ENCODE measurements around the gene KNOP1. TPM values are rescaled to one million over a fixed set of nuclear protein-coding genes. Genes with fewer than 3 reads are reported as not detected.

The KNOP1 gene
- total RNA-seq, 1 donor = 10.1 TPM

DNA sequence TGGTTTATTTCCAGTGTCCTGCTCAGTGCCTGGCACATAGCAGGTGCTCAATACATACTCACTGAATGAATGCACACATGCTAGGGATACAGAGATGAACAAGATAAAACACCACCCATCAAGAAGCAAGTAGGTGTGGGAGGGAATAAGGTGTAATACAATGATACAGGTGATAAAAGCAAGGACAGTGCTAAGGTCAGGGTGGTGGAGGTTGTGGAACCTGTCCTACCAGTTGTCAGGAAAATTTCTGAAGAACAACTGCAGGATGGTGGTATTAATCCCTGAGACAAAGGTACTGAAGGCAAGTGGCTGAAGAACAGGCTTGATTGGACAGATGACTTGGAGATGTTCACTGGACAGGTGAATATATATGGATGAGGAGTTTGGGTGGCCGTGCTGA, 1.8 kb downstream of the KNOP1 start:
- Histone ChIP-seq H3K9me3 (ENCODE audit: low read depth, low read length) (no peaks in the 10 kb centered on the region), H3K4me2 (ENCODE audit: insufficient read depth, low read length) (peak overlapping the region; percentile 93), H3K36me3 (ENCODE audit: insufficient read depth, low read length) (peaks cover 24% of the 10 kb centered on the region), H3K4me1 (ENCODE audit: insufficient read depth, low read length) (peaks cover 11% of the 10 kb centered on the region), H4K20me1 (ENCODE audit: insufficient read depth, low read length) (peaks cover 18% of the 10 kb centered on the region), H3K4me3 (ENCODE audit: insufficient read depth, low read length) (no peak overlapping the region), H3K79me2 (ENCODE audit: insufficient read depth, low read length) (peaks cover 66% of the 10 kb centered on the region), H3K27me3 (ENCODE audit: insufficient read depth, low read length) (no peaks in the 10 kb centered on the region), H3K27ac (ENCODE audit: low read depth, low read length) (no peak overlapping the region), H2AFZ (ENCODE audit: low read length) (no peak overlapping the region)
- DNase-seq (ENCODE audit: insufficient read length, low spot score, missing footprints) = no peak
- TF ChIP-seq, protein P1, sequence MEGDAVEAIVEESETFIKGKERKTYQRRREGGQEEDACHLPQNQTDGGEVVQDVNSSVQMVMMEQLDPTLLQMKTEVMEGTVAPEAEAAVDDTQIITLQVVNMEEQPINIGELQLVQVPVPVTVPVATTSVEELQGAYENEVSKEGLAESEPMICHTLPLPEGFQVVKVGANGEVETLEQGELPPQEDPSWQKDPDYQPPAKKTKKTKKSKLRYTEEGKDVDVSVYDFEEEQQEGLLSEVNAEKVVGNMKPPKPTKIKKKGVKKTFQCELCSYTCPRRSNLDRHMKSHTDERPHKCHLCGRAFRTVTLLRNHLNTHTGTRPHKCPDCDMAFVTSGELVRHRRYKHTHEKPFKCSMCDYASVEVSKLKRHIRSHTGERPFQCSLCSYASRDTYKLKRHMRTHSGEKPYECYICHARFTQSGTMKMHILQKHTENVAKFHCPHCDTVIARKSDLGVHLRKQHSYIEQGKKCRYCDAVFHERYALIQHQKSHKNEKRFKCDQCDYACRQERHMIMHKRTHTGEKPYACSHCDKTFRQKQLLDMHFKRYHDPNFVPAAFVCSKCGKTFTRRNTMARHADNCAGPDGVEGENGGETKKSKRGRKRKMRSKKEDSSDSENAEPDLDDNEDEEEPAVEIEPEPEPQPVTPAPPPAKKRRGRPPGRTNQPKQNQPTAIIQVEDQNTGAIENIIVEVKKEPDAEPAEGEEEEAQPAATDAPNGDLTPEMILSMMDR (IDR thresholded peaks at IDR 0.05; ENCODE audit: extremely low read depth, low read depth, low read length) = no peak

DNA sequence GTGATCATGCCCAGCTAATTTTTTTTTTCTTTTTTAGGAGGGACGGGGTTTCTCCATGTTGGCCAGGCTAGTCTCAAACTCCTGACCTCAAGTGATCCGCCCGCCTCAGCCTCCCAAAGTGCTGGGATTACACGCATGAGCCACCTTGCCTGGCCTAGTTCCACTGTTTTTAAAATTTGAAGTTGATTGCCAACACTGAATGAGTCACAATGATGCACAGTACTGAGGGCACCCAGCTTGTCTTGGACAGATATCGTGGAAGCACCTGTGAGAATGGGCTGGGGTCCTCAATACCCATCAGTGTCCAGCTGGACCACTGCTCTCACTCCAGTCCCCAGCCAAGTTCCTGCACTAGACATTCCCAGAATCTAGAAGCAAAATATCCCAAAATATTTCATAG, 2.5 kb downstream of the KNOP1 start:
- no peak overlapping the region for H3K4me3 ChIP-seq (ENCODE audit: insufficient read depth, low read length)
- H3K36me3 ChIP-seq (ENCODE audit: insufficient read depth, low read length) = peaks cover 29% of the 10 kb centered on the region

DNA sequence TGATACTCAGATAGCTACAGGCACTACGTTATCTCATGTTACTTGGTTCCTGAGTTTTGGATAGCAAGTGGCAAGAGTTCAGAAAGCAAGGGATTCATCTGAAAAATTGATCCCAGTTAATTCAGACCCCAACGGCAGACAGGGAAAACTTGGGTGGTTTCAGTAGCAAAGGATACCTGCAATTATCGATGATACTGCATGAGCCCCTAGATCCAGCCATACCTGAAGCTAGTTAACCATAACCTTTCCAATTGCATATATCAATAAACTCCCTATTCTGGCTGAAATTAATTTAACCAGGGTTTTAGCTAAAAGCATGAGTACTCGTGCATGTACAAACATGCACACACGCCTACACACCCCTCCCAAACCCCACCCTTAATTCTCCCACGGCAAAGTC, 4.3 kb downstream of the KNOP1 start:
- H3K9me3 ChIP-seq (ENCODE audit: low read depth, low read length) = no peaks in the 10 kb centered on the region
- peaks cover 63% of the 10 kb centered on the region for H3K79me2 ChIP-seq (ENCODE audit: insufficient read depth, low read length)
- DNase-seq (ENCODE audit: insufficient read length, low spot score, missing footprints) = peak; percentile 82
- H3K4me2 ChIP-seq (ENCODE audit: insufficient read depth, low read length) = no peak overlapping the region
- H3K4me1 ChIP-seq (ENCODE audit: insufficient read depth, low read length) = peaks cover 4% of the 10 kb centered on the region
- no peaks in the 10 kb centered on the region for H3K27me3 ChIP-seq (ENCODE audit: insufficient read depth, low read length)
- peaks cover 29% of the 10 kb centered on the region for H3K36me3 ChIP-seq (ENCODE audit: insufficient read depth, low read length)
- no peak overlapping the region for H2AFZ ChIP-seq (ENCODE audit: low read length)
- no peak overlapping the region for H3K4me3 ChIP-seq (ENCODE audit: insufficient read depth, low read length)
- TF ChIP-seq, protein P1 (IDR thresholded peaks at IDR 0.05; ENCODE audit: extremely low read depth, low read depth, low read length) = no peak
- no peak overlapping the region for H3K27ac ChIP-seq (ENCODE audit: low read depth, low read length)
- peaks cover 18% of the 10 kb centered on the region for H4K20me1 ChIP-seq (ENCODE audit: insufficient read depth, low read length)

More for the DNA sequence above, 2.5 kb downstream of the KNOP1 start:
- Histone ChIP-seq H3K9me3 (ENCODE audit: low read depth, low read length) (no peaks in the 10 kb centered on the region), H4K20me1 (ENCODE audit: insufficient read depth, low read length) (peaks cover 18% of the 10 kb centered on the region), H3K4me1 (ENCODE audit: insufficient read depth, low read length) (peaks cover 11% of the 10 kb centered on the region), H3K4me2 (ENCODE audit: insufficient read depth, low read length) (no peak overlapping the region), H3K27me3 (ENCODE audit: insufficient read depth, low read length) (no peaks in the 10 kb centered on the region), H3K79me2 (ENCODE audit: insufficient read depth, low read length) (peaks cover 66% of the 10 kb centered on the region), H2AFZ (ENCODE audit: low read length) (no peak overlapping the region), H3K27ac (ENCODE audit: low read depth, low read length) (no peak overlapping the region)
- DNase-seq (ENCODE audit: insufficient read length, low spot score, missing footprints) = peak; percentile 39
- TF ChIP-seq, protein P1 (IDR thresholded peaks at IDR 0.05; ENCODE audit: extremely low read depth, low read depth, low read length) = no peak

DNA sequence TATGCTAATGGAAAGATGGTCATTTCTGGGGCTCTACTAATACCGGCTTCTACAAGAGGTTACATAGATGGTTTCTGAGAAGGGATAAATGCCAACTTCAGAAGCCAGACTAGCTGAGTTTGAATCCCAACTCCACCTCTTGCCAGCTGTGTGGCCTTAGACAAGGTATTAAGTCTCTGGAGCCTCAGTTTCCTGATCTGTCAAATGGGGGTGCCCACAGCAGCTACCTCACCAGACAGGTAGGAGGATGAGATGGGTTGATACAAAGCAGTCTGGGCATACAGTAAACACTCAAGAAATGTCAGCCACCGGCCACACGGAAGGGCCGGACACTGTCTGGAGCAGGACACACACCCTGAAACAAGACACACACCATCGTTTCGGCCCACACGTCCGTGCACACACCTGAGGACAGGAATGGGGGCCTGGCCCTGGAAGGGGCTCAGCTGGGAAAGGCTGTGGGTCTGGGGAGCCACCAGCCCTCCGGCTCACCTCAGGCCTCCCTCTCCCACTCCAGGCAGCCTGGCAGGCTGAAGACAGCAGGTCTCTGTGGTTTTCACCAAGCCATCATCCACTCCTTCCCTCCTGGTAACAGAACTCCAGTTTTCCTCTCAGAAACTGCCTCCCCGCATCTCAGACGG, 5.5 kb downstream of the KNOP1 start:
- no peaks in the 10 kb centered on the region for H3K9me3 ChIP-seq (ENCODE audit: low read depth, low read length)

More for the DNA sequence above, 5.5 kb downstream of the KNOP1 start:
- peak; percentile 70 for DNase-seq (ENCODE audit: insufficient read length, low spot score, missing footprints)
- Histone ChIP-seq H3K27me3 (ENCODE audit: insufficient read depth, low read length) (no peaks in the 10 kb centered on the region), H3K4me1 (ENCODE audit: insufficient read depth, low read length) (peaks cover 4% of the 10 kb centered on the region), H3K4me3 (ENCODE audit: insufficient read depth, low read length) (no peak overlapping the region), H4K20me1 (ENCODE audit: insufficient read depth, low read length) (peaks cover 18% of the 10 kb centered on the region), H3K4me2 (ENCODE audit: insufficient read depth, low read length) (no peak overlapping the region), H3K27ac (ENCODE audit: low read depth, low read length) (no peak overlapping the region), H3K36me3 (ENCODE audit: insufficient read depth, low read length) (peaks cover 34% of the 10 kb centered on the region), H3K79me2 (ENCODE audit: insufficient read depth, low read length) (peaks cover 61% of the 10 kb centered on the region), H2AFZ (ENCODE audit: low read length) (no peak overlapping the region)
- TF ChIP-seq, protein P1 (IDR thresholded peaks at IDR 0.05; ENCODE audit: extremely low read depth, low read depth, low read length) = no peak

Data from osteoblast (primary cell).